Choroid plexus epithelial cell (primary cell): ENCODE results near the gene DNM1.
"Not testable (repeated sequence)": the region's sequence is repeated elsewhere in the genome, so short reads cannot be mapped to it uniquely, and the experiment has no call there.

Experiments used
- DNase-seq: peaks from one replicate; pipeline ENCODE4 v3.0.0-alpha.2; 2010; ENCODE audit warnings: low read depth
- H3K4me3 ChIP-seq: 2 replicates; pipeline ENCODE4 v1.5.1; 2011; ENCODE audit warnings: low read depth, mild to moderate bottlenecking, control low read depth, low read length, moderate library complexity
- CTCF ChIP-seq: conservative IDR thresholded peaks from 2 replicates; pipeline ENCODE4 v1.5.1; 2011; ENCODE audit warnings: low read depth, mild to moderate bottlenecking, control low read depth, inconsistent platforms, low read length, moderate library complexity

Gene DNM1

DNA sequence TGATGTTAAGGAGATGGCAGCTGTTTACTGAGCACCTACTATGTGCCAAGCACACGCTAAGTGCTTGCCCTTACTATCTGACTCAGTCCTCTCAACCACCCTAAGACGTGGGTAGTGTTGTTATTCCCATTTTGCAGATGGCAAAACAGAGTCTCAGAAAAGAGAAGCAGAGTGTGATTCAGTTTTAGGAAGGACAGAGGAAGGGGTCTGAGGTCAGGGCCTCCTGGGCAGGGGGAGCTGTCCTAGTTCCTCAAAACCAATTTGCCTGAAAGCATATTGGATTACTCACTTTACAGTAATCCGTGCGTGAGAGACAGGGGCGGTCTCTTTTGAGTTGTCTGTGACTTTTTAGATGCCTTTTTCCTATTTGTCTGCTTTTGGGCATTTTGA is 23.2 kb downstream of the DNM1 start:
- H3K4me3 ChIP-seq, result no peak overlapping the region
- no peak for TF ChIP-seq CTCF
- no peak for DNase-seq

DNA sequence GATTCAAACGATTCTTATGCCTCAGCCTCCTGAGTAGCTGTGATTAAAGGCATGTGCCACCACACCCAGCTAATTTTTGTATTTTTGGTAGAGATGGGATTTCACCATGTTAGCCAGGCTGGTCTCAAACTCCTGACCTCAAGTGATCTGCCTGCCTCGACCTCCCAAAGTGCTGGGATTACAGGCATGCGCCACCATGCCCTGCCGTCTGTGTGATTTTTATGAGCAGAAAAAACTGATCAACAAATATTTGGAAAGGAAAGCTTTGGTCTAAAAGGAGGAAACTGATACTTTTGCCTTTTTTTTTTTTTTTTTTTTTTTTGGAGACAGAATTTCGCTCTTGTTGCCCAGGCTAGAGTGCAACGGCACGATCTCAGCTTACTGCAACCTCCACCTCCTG is 27.7 kb downstream of the DNM1 start:
- not testable (repeated sequence) for H3K4me3 ChIP-seq, DNase-seq

DNA sequence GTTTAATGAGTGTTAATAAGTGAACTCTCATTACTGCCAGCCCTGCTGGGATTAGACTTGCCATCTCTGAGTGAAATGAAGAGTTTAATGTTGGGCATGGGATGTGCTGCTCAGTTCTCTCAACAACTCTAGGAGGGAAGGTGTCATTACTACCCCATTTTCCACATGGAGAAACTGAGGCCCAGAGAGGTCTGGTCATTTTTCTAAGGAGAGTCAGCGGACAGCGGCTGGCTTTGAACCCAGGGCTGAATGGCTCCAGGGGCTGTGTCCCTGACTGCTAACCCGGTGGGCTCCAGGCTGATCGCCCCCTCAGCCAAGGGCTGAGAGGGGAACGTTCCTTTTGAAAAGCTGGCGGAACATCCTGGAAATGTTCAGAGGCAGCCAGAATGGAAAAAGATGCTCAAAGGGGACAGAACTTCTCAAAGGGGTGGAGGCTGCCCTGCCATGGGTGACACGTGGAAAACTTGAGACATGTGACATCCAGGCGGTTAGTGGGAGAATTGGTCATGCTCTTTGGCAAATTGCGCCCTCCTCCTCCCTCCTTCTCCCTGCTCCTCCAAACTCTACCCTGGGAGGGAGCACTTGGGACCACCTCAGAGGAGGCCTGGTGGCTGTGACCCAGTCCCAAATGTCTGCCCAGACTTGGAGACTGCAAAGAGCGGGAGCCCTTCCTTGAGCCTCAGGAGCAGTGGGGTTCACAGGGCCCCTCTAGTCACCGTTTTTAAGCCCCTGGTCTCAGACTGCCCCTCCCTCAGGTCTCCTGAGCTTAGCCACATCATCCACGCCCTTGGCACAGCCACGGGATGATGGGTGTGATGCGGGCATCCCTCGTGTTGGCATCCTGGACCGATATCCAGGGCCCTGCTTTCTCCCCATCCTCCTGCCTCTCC is 28.7 kb downstream of the DNM1 start:
- TF ChIP-seq CTCF, result no peak
- H3K4me3 ChIP-seq, result no peak overlapping the region
- no peak for DNase-seq

GRCh38 chr9:128232528-128233428 is 29.6 kb downstream of the DNM1 start:
- DNase-seq, result no peak
- no peak overlapping the region for H3K4me3 ChIP-seq

GRCh38 chr9:128233817-128234406 is 30.7 kb downstream of the DNM1 start:
- no peak overlapping the region for H3K4me3 ChIP-seq
- no peak for DNase-seq
- TF ChIP-seq CTCF, result no peak

More at GRCh38 chr9:128232528-128233428, 29.6 kb downstream of the DNM1 start:
- TF ChIP-seq CTCF, result no peak

GRCh38 chr9:128242124-128242523 is 38.9 kb downstream of the DNM1 start:
- no peak for TF ChIP-seq CTCF
- H3K4me3 ChIP-seq, result no peak overlapping the region
- no peak for DNase-seq

GRCh38 chr9:128242828-128243214 is 39.6 kb downstream of the DNM1 start:
- no peak for DNase-seq
- no peak for TF ChIP-seq CTCF
- no peak overlapping the region for H3K4me3 ChIP-seq
